GM12801 (cell line): ENCODE data around the gene TNFRSF12A.

Experiments
- TF ChIP-seq, protein P1 (sequence below): IDR thresholded peaks from one replicate; pipeline ENCODE4 v1.5.1; 2011; ENCODE audit warnings: control low read depth; ENCODE audit not compliant: insufficient read length; ENCODE audit errors: extremely low read depth

TNFRSF12A gene

DNA sequence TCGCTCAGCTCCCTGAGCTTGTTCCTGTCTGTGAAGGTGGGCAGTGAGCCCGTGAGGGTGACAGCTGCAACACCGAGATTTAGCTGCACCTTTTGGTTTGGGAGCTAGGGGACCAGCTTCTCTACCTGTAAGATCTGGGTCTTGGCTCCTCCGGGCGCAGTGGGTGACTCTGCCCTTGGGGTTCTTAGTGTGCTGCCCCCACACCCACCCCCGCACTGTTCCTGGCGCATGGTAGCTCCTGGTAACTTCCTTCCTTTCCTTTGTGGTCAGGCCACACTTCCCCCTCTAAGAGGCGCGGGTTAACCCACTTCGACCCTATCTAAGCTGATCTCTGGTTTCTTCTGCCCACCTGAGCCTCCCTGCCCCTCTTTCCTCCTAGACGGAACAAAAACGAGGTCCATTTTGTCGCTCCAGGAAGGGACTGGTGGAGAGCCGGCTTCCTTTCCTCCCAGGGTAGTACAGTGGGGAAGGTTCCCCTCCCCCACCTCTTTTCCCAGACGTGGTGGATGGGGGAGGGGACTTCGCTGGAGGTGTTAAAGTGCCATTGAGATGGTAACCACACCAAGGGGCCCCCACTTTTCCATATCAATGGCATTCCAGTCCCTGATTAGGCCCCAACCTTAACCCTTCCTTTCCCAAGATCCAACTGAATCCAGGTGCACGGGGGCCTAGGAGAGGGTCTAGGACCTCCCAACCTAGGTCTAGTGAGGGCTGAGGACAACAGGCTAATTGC is 12.0 kb upstream of the TNFRSF12A start:
- TF ChIP-seq, protein P1, sequence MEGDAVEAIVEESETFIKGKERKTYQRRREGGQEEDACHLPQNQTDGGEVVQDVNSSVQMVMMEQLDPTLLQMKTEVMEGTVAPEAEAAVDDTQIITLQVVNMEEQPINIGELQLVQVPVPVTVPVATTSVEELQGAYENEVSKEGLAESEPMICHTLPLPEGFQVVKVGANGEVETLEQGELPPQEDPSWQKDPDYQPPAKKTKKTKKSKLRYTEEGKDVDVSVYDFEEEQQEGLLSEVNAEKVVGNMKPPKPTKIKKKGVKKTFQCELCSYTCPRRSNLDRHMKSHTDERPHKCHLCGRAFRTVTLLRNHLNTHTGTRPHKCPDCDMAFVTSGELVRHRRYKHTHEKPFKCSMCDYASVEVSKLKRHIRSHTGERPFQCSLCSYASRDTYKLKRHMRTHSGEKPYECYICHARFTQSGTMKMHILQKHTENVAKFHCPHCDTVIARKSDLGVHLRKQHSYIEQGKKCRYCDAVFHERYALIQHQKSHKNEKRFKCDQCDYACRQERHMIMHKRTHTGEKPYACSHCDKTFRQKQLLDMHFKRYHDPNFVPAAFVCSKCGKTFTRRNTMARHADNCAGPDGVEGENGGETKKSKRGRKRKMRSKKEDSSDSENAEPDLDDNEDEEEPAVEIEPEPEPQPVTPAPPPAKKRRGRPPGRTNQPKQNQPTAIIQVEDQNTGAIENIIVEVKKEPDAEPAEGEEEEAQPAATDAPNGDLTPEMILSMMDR: no peak

DNA sequence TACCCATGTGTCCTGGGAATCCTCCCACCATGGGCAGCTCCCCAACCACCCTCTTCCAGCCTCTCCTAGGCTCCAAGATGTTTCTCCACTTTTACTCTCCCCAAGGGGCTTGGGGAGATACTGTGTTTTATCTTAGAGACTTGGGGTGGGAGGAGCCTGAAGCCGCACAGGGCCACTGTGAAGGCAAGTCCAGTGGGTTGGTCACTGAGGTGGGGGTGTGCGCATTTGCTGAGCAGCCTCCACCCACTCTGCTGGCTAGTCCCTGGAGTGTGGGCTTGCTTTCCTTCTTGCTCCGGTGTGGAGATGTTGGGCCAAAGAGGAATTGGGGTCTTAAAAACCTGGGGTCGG is 11.5 kb upstream of the TNFRSF12A start:
- TF ChIP-seq, protein P1: no peak

DNA sequence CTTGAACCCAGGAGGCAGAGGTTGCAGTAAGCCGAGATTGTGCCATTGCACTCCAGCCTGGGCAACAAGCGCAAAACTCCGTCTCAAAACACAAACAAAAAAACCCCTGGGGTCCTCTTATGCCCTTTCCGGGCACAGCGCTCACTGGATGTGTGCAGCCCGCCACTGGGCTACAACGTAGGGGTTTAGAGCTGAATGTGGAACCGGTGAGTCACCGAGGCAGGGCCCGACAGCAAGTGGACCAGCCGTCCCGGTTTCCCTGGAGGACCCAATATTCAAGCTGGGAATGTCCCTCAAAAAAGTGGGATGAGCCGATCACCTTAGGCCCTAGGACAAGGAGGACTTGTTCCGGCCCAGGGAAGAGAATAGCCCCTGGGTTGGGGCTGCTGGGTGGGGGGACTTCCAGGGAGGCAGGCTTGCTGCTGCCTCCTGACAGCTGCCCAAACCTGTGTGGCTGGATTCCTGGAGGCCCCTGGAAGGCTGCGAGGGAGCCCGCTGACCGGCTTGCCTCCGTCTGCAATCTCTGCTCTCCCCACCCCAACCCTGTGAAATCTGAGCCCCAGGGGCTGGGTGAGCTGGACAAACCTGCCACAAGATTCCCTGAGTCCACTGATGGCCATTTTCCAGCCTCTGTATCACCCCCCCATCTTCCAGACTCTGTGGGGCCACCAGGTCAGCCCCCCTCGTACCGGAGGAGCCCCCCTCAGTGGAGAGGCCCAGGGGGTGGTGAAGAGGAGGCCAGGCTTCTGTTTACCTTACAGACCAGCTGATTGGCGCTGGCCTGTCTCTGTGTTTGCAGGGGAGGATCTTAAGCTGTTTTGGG is 10.4 kb upstream of the TNFRSF12A start:
- TF ChIP-seq, protein P1: no peak

DNA sequence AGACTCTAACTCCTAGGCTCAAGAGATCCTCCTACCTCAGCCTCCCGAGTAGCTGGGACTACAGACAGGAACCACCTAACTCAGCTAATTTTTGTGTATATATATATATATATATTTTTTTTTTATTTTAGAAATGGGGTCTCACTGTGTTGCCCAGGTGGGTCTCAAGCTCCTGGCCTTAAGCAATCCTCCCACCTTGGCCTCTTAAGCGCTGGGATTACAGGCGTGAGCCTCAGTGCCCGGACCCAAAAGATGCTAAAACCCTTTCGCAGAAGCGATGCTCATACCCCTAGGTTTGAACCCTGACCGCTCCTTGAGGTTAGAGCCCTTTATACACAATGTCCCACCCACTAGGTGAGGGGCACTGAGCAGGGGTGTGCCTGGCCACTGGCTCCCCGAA is 9.7 kb upstream of the TNFRSF12A start:
- TF ChIP-seq, protein P1: no peak

DNA sequence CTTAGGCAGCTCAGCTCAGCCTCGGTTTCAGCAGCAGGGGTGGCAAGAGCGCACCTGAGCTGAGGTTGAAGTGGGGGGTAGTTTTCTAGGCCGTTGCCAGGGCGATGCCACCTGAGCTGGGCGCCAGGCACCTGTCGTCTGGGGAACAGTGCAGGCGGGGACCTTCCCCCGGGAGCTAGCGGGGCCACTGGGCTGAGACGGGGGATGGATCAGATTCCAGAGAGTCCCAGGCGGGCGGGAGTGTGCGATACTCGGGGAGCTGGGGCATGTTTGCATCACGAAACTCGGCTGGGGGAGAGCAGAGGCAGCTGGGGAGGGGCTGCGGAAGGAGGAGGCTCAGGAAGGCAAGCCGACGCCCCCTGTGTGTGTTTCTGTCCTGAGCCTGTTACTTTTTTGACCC is 7.9 kb upstream of the TNFRSF12A start:
- TF ChIP-seq, protein P1: no peak

DNA sequence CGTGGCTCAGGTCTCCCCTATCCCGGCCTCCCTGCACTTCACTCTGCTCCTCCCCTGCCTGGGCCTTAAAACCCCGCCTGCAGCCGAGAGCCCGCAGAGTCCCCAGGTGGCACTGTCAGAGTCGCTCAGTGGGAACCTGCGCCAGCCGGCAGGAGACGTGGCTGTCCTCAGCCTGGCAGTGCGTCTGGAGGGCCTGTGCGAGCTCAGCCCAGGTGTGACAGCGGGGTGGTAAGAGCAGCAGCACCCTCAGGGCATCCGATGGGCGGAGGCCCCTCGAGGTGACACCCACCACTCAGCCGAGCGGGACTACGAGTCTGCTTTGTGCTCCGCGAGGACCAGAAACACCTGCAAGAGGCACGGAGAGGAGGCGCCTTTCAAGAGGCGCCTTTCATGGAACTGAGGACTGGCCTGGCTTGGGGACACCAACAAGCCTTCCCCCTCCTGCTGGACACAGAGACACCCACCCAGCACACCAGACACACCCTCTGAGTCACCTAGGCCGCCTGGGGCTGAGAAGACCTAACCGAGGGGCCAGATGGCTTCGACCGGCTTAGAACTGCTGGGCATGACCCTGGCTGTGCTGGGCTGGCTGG is 7.2 kb upstream of the TNFRSF12A start, which contains the start of gene CLDN9:
TSS of gene CLDN9 (plus strand) at position 96 of the 593 bp plus-strand sequence. CDS start at position 536, 440 bp downstream.
- TF ChIP-seq, protein P1: no peak

DNA sequence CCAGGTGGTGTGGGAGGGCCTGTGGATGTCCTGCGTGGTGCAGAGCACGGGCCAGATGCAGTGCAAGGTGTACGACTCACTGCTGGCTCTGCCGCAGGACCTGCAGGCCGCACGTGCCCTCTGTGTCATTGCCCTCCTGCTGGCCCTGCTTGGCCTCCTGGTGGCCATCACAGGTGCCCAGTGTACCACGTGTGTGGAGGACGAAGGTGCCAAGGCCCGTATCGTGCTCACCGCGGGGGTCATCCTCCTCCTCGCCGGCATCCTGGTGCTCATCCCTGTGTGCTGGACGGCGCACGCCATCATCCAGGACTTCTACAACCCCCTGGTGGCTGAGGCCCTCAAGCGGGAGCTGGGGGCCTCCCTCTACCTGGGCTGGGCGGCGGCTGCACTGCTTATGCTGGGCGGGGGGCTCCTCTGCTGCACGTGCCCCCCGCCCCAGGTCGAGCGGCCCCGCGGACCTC is 6.6 kb upstream of the TNFRSF12A start:
- TF ChIP-seq, protein P1: no peak
